Heart right ventricle (tissue), 16 donors: ENCODE results near the gene TRIM13. TPM values are rescaled to one million over a fixed set of nuclear protein-coding genes. Genes with fewer than 3 reads are reported as not detected.
"Not testable (repeated sequence)": the region's sequence is repeated elsewhere in the genome, so short reads cannot be mapped to it uniquely, and the experiment has no call there.

Experiments
- ATAC-seq, 8 donors: fragments of 200-7000 bp; cut with Tn5 transposase; one replicate each; pipeline ENCODE4 v1.9.1; 2020; ENCODE audit warnings: mild to moderate bottlenecking in 8 of 8, moderate library complexity in 8 of 8, moderate number of reproducible peaks in 1 of 8
- DNase-seq, 2 donors: peaks; one replicate each; pipeline ENCODE4 v3.0.0-alpha.2; 2020
- H3K27ac ChIP-seq, 10 donors: fragments of 200-600 bp; sonication (generic) in 2 of 10; one replicate each; pipeline versions ENCODE4 v1.5.0 to v1.8.0; 2020 to 2022; ENCODE audit warnings: mild to moderate bottlenecking in 3 of 10
- H3K27me3 ChIP-seq, 7 donors: fragments of 200-600 bp; one replicate each; pipeline ENCODE4 v1.8.0; 2021 to 2022; ENCODE audit warnings: mild to moderate bottlenecking in 2 of 7
- H3K36me3 ChIP-seq, 9 donors: fragments of 200-600 bp; sonication (generic) in 1 of 9; one replicate each; pipeline versions ENCODE4 v1.5.0 to v1.8.0; 2020 to 2022; ENCODE audit warnings: mild to moderate bottlenecking in 2 of 9
- H3K4me1 ChIP-seq, 9 donors: fragments of 200-600 bp; sonication (generic) in 1 of 9; one replicate each; pipeline versions ENCODE4 v1.5.0 to v1.8.0; 2020 to 2022; ENCODE audit warnings: mild to moderate bottlenecking in 4 of 9
- H3K4me3 ChIP-seq, 10 donors: fragments of 200-600 bp; sonication (generic) in 2 of 10; one replicate each; pipeline versions ENCODE4 v1.5.0 to v1.8.0; 2020 to 2022; ENCODE audit warnings: mild to moderate bottlenecking in 7 of 10, moderate library complexity in 2 of 10
- H3K9me3 ChIP-seq, 11 donors: fragments of 200-600 bp in 10 of 11; sonication (generic) in 2 of 11; one replicate each; pipeline versions ENCODE4 v1.5.0 to v1.8.0; 2013 to 2022; ENCODE audit warnings: mild to moderate bottlenecking in 2 of 11, control low read depth in 1 of 11, moderate library complexity in 1 of 11
- CTCF ChIP-seq, 9 donors: fragments of 200-600 bp; sonication (generic) in 2 of 9; IDR thresholded peaks; one replicate each; pipeline versions ENCODE4 v1.5.0 to v1.8.0; 2021 to 2022; ENCODE audit warnings: antibody characterized with exemption in 9 of 9, mild to moderate bottlenecking in 5 of 9, moderate library complexity in 1 of 9
- WGBS, 2 donors: extraction: QIAGEN DNeasy Blood & Tissue Kit; methylation state at CpG; one replicate each; pipeline ENCODE4 v1.1.7; 2013; ENCODE audit warnings: inconsistent platforms in 1 of 2; 5-methylcytosine and 5-hydroxymethylcytosine counted together
- intact Hi-C, 10 donors: fragments of 100-400 bp; cut with DNase I; formaldehyde crosslinking; loops; one replicate each; pipeline versions ENCODE4 v1.11.1 to v1.14.2; 2022
- polyA plus RNA-seq, 2 donors: library from polyadenylated mRNA; stranded (reverse); fragments of 200-250 nt; gene quantifications; one replicate each; pipeline ENCODE4 v1.2.3, GENCODE V29; 2013
- total RNA-seq, 10 donors: library from RNA; stranded (reverse); fragmentation: NEBNext Ultra II Directional in 3 of 10; extraction: Animal tissue kit (Norgen Biotek cat#: 25700) in 3 of 10; gene quantifications; one replicate each; pipeline versions ENCODE4 v1.2.1 to v1.2.4, GENCODE V29; 2021 to 2023
- donor health status: Arrhythmogenic right ventricular cardiomyopathy.
- donor health status: ischemic (EF 13 %, LVEDD 7.1; RV severe dilation, severe dysfunction).
- donor health status: healthy with polysubstance abuse.
- donor health status: DM: no; HTN: yes; CAD: no.
- donor health status: DM: no; HTN: no; CAD: no.
- donor health status: ischemic (EF 25% LVEDD 6.9; RV normal size, moderate dysfunction).
- donor health status: ischemic (EF 25% LVEDD 5.7; RV mildly dilated, moderate dysfunction).
- donor health status: healthy.
- donor health status: DM: yes; HTN: yes; CAD: no.
- donor health status: Ischemic cardiomyopathy.
- donor health status: ischemic (EF 35%, LVEDD 5.7; RV mildly dilated, moderate dysfunction).
- donor health status: nonischemic (EF 11% LVEDD 7.7; RV severe dilation, severe dysfunction).
- donor health status: DM: yes; HTN: yes; CAD: no.
- donor health status: PGD.
- donor health status: ischemic (EF 29% LVEDD 5.4; RV normal size, mild dysfunction).
- donor health status: nonischemic (EF 23%, LVEDD 6.1; RV moderate dilation, normal function).

The TRIM13 gene
- total and polyA plus RNA-seq, 12 donors, result 9.7 to 26.9 (median 19.1) TPM

- intact Hi-C loops, result loop anchor here in 2 of 10 donors (5.0 to 10.0 kb wide), 2 partner anchors 547 to 825 kb away; no protein-coding TSS in a partner anchor
- H3K36me3 ChIP-seq, result peaks cover 0 to 28% (median 0%) of the 10 kb centered on the region in 9 donors
- ATAC-seq (peak in 3 of 8 donors; percentile 25 to 66 (median 45)), DNase-seq (no peak)
- no peaks in the 10 kb centered on the region for H3K27me3 ChIP-seq
- H3K9me3 ChIP-seq, result no peaks in the 10 kb centered on the region
- H3K4me3 ChIP-seq, result no peak overlapping the region
- peaks cover 0 to 9% (median 0%) of the 10 kb centered on the region in 9 donors for H3K4me1 ChIP-seq
- no peak for TF ChIP-seq CTCF (IDR thresholded peaks at IDR 0.05)
- H3K27ac ChIP-seq, result no peak overlapping the region
Observed at GRCh38 chr13:49980266-49980665, 16.6 kb upstream of the TRIM13 start.

GRCh38 chr13:49985129-49985528 lies 11.7 kb upstream of the TRIM13 start:
- Histone ChIP-seq H3K27ac (no peak overlapping the region), H3K4me3 (no peak overlapping the region), H3K27me3 (no peaks in the 10 kb centered on the region), H3K36me3 (peaks cover 0 to 62% (median 0%) of the 10 kb centered on the region in 9 donors), H3K4me1 (peaks cover 0 to 12% (median 0%) of the 10 kb centered on the region in 9 donors), H3K9me3 (no peaks in the 10 kb centered on the region)
- intact Hi-C loops, result loop anchor here in 1 of 10 donors (10.0 kb wide), 1 partner anchor 820 kb away; no protein-coding TSS in a partner anchor
- DNase-seq (no peak), ATAC-seq (no peak)
- 73 to 75% methylated on average over 2 of the region's 2 CpGs for WGBS, 2 donors
- no peak for TF ChIP-seq CTCF (IDR thresholded peaks at IDR 0.05)

GRCh38 chr13:49986471-49986870 lies 10.4 kb upstream of the TRIM13 start:
- Histone ChIP-seq H3K4me3 (no peak overlapping the region), H3K4me1 (peaks cover 0 to 8% (median 0%) of the 10 kb centered on the region in 9 donors), H3K36me3 (peaks cover 0 to 74% (median 0%) of the 10 kb centered on the region in 9 donors), H3K27ac (no peak overlapping the region), H3K27me3 (no peaks in the 10 kb centered on the region), H3K9me3 (no peaks in the 10 kb centered on the region)
- WGBS, 2 donors, result 83 to 87% methylated on average over 7 of the region's 7 CpGs
- ATAC-seq, result no peak
- DNase-seq, result no peak
- no peak for TF ChIP-seq CTCF (IDR thresholded peaks at IDR 0.05)
- intact Hi-C loops, result loop anchor here in 1 of 10 donors (10.0 kb wide), 1 partner anchor 818 kb away; no protein-coding TSS in a partner anchor

- ATAC-seq, H3K9me3 ChIP-seq, DNase-seq, H3K27me3 ChIP-seq, H3K4me1 ChIP-seq, H3K27ac ChIP-seq, H3K4me3 ChIP-seq: not testable (repeated sequence)
- H3K36me3 ChIP-seq, result peaks cover 0 to 58% (median 0%) of the 10 kb centered on the region in 9 donors
- 99% methylated on average over 6 of the region's 6 CpGs for WGBS, 2 donors
- intact Hi-C loops, result loop anchor here in 4 of 10 donors (10.0 kb wide), 6 partner anchors 56 to 534 kb away; partner anchors contain the start of gene SPRYD7 (in 1 of the 4)
Observed at GRCh38 chr13:49990612-49991011, 6.2 kb upstream of the TRIM13 start.

GRCh38 chr13:49993111-49993510 lies 3.7 kb upstream of the TRIM13 start:
- no peak for DNase-seq
- Histone ChIP-seq H3K27ac (no peak overlapping the region), H3K36me3 (peaks cover 0 to 43% (median 0%) of the 10 kb centered on the region in 9 donors), H3K27me3 (no peaks in the 10 kb centered on the region), H3K4me1 (peaks cover 3 to 17% (median 8%) of the 10 kb centered on the region in 9 donors), H3K4me3 (no peak overlapping the region), H3K9me3 (no peaks in the 10 kb centered on the region)
- no peak for ATAC-seq
- intact Hi-C loops, result loop anchor here in 4 of 10 donors (10.0 kb wide), 6 partner anchors 58 to 532 kb away; partner anchors contain the start of gene SPRYD7 (in 1 of the 4)
- TF ChIP-seq CTCF (IDR thresholded peaks at IDR 0.05), result no peak
